ENCODE results near the gene PPP4R3A. TPM values are rescaled to one million over a fixed set of nuclear protein-coding genes. Genes with fewer than 3 reads are reported as not detected.

Gene PPP4R3A
- total and polyA plus RNA-seq, 10 of the 15 experiments (the other 5 are each of a cell fraction or from before 2014, with no cell fraction given): 19.4 to 97.8 (median 62.9) TPM

DNA sequence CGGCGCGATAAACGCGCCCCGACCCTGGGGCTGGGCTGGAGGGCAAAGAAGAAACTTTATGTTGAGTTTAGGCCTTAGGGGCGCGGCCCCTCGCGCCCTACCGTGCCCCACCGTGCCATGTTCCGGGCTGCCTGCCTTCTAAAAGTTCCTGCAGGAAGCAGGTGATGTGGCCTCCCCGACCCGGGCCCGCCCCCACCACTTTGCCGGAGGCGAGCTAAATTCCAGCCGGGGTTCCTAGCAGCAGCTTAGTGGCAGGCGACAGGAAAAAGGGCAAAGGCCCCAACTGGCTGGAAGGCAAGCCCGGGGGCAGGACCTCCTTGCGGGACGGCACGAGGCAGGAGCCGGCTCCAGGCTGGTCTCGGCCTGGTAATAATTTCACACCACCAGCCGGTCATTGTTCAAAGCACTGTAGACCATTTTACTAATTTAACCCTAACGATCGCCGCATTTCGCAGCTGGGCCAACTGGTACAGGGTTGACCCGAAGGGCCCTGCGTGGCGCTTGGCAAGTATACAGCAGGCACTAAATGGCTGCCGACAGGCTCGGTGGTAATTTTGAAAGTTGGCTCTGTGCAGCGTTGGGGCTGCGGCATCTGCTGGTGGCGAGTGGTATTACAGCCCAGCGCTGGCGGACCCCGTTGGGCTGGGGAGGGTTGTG, 91.6 kb downstream of the PPP4R3A start (continued):
- TF ChIP-seq, protein P1, sequence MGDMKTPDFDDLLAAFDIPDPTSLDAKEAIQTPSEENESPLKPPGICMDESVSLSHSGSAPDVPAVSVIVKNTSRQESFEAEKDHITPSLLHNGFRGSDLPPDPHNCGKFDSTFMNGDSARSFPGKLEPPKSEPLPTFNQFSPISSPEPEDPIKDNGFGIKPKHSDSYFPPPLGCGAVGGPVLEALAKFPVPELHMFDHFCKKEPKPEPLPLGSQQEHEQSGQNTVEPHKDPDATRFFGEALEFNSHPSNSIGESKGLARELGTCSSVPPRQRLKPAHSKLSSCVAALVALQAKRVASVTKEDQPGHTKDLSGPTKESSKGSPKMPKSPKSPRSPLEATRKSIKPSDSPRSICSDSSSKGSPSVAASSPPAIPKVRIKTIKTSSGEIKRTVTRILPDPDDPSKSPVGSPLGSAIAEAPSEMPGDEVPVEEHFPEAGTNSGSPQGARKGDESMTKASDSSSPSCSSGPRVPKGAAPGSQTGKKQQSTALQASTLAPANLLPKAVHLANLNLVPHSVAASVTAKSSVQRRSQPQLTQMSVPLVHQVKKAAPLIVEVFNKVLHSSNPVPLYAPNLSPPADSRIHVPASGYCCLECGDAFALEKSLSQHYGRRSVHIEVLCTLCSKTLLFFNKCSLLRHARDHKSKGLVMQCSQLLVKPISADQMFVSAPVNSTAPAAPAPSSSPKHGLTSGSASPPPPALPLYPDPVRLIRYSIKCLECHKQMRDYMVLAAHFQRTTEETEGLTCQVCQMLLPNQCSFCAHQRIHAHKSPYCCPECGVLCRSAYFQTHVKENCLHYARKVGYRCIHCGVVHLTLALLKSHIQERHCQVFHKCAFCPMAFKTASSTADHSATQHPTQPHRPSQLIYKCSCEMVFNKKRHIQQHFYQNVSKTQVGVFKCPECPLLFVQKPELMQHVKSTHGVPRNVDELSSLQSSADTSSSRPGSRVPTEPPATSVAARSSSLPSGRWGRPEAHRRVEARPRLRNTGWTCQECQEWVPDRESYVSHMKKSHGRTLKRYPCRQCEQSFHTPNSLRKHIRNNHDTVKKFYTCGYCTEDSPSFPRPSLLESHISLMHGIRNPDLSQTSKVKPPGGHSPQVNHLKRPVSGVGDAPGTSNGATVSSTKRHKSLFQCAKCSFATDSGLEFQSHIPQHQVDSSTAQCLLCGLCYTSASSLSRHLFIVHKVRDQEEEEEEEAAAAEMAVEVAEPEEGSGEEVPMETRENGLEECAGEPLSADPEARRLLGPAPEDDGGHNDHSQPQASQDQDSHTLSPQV (IDR thresholded peaks at IDR 0.05): peak; percentile 86
- no peak for TF ChIP-seq PAX5 (IDR thresholded peaks at IDR 0.05; ENCODE audit: borderline replicate concordance, low read depth, low read length)
- TF ChIP-seq KDM1A (IDR thresholded peaks at IDR 0.05; ENCODE audit: borderline replicate concordance): no peak
- TF ChIP-seq, protein P2, sequence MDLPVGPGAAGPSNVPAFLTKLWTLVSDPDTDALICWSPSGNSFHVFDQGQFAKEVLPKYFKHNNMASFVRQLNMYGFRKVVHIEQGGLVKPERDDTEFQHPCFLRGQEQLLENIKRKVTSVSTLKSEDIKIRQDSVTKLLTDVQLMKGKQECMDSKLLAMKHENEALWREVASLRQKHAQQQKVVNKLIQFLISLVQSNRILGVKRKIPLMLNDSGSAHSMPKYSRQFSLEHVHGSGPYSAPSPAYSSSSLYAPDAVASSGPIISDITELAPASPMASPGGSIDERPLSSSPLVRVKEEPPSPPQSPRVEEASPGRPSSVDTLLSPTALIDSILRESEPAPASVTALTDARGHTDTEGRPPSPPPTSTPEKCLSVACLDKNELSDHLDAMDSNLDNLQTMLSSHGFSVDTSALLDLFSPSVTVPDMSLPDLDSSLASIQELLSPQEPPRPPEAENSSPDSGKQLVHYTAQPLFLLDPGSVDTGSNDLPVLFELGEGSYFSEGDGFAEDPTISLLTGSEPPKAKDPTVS (IDR thresholded peaks at IDR 0.05; ENCODE audit: low read depth, low read length): no peak
- no peak for TF ChIP-seq SP1 (IDR thresholded peaks at IDR 0.05; ENCODE audit: low read depth, low read length)
- no peak for TF ChIP-seq HDAC2 (IDR thresholded peaks at IDR 0.05)
- peak; percentile 89 for TF ChIP-seq NBN (IDR thresholded peaks at IDR 0.05)
- no peak for TF ChIP-seq MTA2 (IDR thresholded peaks at IDR 0.05; ENCODE audit: low read depth)
- TF ChIP-seq, protein P3, sequence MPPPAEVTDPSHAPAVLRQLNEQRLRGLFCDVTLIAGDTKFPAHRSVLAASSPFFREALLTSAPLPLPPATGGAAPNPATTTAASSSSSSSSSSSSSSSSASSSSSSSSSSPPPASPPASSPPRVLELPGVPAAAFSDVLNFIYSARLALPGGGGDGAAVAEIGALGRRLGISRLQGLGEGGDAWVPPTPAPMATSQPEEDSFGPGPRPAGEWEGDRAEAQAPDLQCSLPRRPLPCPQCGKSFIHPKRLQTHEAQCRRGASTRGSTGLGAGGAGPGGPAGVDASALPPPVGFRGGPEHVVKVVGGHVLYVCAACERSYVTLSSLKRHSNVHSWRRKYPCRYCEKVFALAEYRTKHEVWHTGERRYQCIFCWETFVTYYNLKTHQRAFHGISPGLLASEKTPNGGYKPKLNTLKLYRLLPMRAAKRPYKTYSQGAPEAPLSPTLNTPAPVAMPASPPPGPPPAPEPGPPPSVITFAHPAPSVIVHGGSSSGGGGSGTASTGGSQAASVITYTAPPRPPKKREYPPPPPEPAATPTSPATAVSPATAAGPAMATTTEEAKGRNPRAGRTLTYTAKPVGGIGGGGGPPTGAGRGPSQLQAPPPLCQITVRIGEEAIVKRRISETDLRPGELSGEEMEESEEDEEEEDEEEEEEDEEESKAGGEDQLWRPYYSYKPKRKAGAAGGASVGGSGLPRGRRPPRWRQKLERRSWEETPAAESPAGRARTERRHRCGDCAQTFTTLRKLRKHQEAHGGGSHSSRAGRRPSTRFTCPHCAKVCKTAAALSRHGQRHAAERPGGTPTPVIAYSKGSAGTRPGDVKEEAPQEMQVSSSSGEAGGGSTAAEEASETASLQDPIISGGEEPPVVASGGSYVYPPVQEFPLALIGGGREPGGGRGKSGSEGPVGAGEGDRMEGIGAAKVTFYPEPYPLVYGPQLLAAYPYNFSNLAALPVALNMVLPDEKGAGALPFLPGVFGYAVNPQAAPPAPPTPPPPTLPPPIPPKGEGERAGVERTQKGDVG (CRISPR knock-in tag; IDR thresholded peaks at IDR 0.05): no peak
- no peak for TF ChIP-seq CBX3 (IDR thresholded peaks at IDR 0.05; ENCODE audit: borderline replicate concordance, low read depth)
- peak; percentile 80 for TF ChIP-seq RELA (IDR thresholded peaks at IDR 0.05; ENCODE audit: borderline replicate concordance, partially characterized antibody)
- TF ChIP-seq IKZF1 (conservative IDR thresholded peaks at IDR 0.05): no peak
- TF ChIP-seq CBFB (IDR thresholded peaks at IDR 0.05; ENCODE audit: low read depth): peak; percentile 59; the same call in 1 of the 2 replicates
- TF ChIP-seq TAF1 (IDR thresholded peaks at IDR 0.05; ENCODE audit: borderline replicate concordance, low read depth, low read length): no peak
- TF ChIP-seq BHLHE40 (IDR thresholded peaks at IDR 0.05; ENCODE audit: borderline replicate concordance in 1 of 2, low read depth in 2 of 2, low read length in 1 of 2): peak in 1 of 2 experiments; percentile 22; a peak in 2 of 4 replicates
- no peak for TF ChIP-seq CBX5 (IDR thresholded peaks at IDR 0.05; ENCODE audit: low read depth)
- no peak; the same call in 1 of the 2 replicates for TF ChIP-seq ATF7 (IDR thresholded peaks at IDR 0.05; ENCODE audit: low read depth)
- no peak for TF ChIP-seq NR2C2 (IDR thresholded peaks at IDR 0.05; ENCODE audit: borderline replicate concordance, control insufficient read depth, insufficient read length, low read depth)
- TF ChIP-seq RAD21 (IDR thresholded peaks at IDR 0.05; ENCODE audit: insufficient read depth, low read depth, low read length): peak; percentile 96
- 0 out of 2 replicates have a peak, but pooled peaks have one; percentile 44 for TF ChIP-seq CHD2 (IDR thresholded peaks at IDR 0.05; ENCODE audit: borderline replicate concordance, low read depth, low read length)
- no peak for TF ChIP-seq KAT2A (conservative IDR thresholded peaks at IDR 0.05; ENCODE audit: control insufficient read depth, low read depth, low read length)

Measured in GM12878 (cell line).